ENCODE measurements around the gene FDXR. TPM values are rescaled to one million over a fixed set of nuclear protein-coding genes. Genes with fewer than 3 reads are reported as not detected.

Gene FDXR
- total RNA-seq, 1 experiment from 2014 or later: 39.7 TPM

DNA sequence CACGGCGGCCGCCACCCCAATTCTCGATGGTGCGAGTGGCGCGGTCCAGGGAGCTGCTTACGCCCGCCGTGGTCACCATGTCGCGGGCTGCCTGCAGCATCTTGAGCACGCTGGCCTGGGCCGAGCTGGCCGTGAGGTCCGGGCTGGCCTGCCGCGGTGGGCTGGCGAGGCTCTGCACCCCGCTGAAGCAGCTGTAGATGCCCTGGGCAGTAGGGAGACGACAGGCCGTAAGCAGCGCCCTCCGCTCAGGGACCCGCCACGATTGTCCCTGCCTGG lies 29.5 kb downstream of the FDXR start:
- Histone ChIP-seq H3K79me2 (ENCODE audit: insufficient read depth, low read length) (no peaks in the 10 kb centered on the region), H4K5ac (ENCODE audit: insufficient read length, low read depth, low read length) (no peak overlapping the region), H3K9ac (ENCODE audit: extremely low read depth, insufficient read length, low read length) (no peak overlapping the region), H3K14ac (ENCODE audit: insufficient read depth, low read length) (no peak overlapping the region; the same call in 1 of the 2 replicates), H3K79me1 (ENCODE audit: insufficient read depth, low read depth, low read length, poor library complexity, severe bottlenecking) (no peaks in the 10 kb centered on the region), H3K18ac (ENCODE audit: insufficient read length, low read depth, low read length) (no peak overlapping the region), H2BK12ac (ENCODE audit: insufficient read length, low read depth, low read length) (no peak overlapping the region), H2BK20ac (ENCODE audit: low read depth, low read length, poor library complexity, severe bottlenecking) (no peak overlapping the region), H3K27me3 (ENCODE audit: insufficient read depth, low read length) (peaks cover 12% of the 10 kb centered on the region), H3K4ac (ENCODE audit: low read depth, low read length) (no peak overlapping the region), H3K23ac (ENCODE audit: insufficient read length, low read depth, low read length) (no peak overlapping the region), H4K8ac (replicated peaks; ENCODE audit: insufficient read length, low read depth, low read length) (no peak overlapping the region), H3K4me1 (ENCODE audit: insufficient read depth, low read length) (peaks cover 2% of the 10 kb centered on the region; the same call in 1 of the 2 replicates), H3K9me3 (ENCODE audit: control insufficient read depth, low read depth, low read length) (no peaks in the 10 kb centered on the region), H3K4me2 (ENCODE audit: insufficient read depth, insufficient read length, low read length) (no peak overlapping the region), H3K56ac (ENCODE audit: insufficient read length, low read depth, low read length) (no peak overlapping the region), H4K20me1 (ENCODE audit: control insufficient read depth, insufficient read depth, insufficient read length) (no peaks in the 10 kb centered on the region), H2BK5ac (ENCODE audit: insufficient read length, low read length) (no peak overlapping the region), H4K91ac (ENCODE audit: insufficient read length, low read depth, low read length) (no peak overlapping the region), H3K23me2 (ENCODE audit: insufficient read length, low read depth, low read length, poor library complexity, severe bottlenecking) (no peaks in the 10 kb centered on the region), H2BK120ac (ENCODE audit: low read depth, low read length, poor library complexity, severe bottlenecking) (no peak overlapping the region), H2AFZ (ENCODE audit: low read length) (no peak overlapping the region), H2AK5ac (ENCODE audit: insufficient read length, low read length) (no peak overlapping the region), H2BK15ac (ENCODE audit: low read depth, low read length) (no peak overlapping the region), H3T11ph (ENCODE audit: low read length) (no peak overlapping the region), H3K27ac (ENCODE audit: insufficient read length, low read depth, low read length) (no peak overlapping the region)
- no peak for DNase-seq
- Mint-ChIP-seq H3K27me3 (ENCODE audit: low read depth) (peaks cover 69% of the 10 kb centered on the region), H3K27ac (no peak overlapping the region), H3K4me3 (no peak overlapping the region; a peak in 1 of 5 replicates), H3K9me3 (no peaks in the 10 kb centered on the region), H3K4me1 (peaks cover 18 to 25% of the 10 kb centered on the region in 2 experiments), H3K36me3 (ENCODE audit: insufficient read depth in 1 of 3, low read depth in 3 of 3) (peaks cover 0 to 3% (median under 1%) of the 10 kb centered on the region in 3 experiments; a peak in 1 of 7 replicates)
- no peak for TF ChIP-seq CTCF (conservative IDR thresholded peaks at IDR 0.05)
- no CpG with 5 or more reads among the region's 26 CpGs for WGBS (ENCODE audit: extremely low coverage, insufficient read length, low lambda C conversion rate)

All from H9 (cell line).